RWPE2 (cell line): ENCODE measurements around the gene ZNF444.

Source experiments
- ATAC-seq: fragments of 200-7000 bp; cut with Tn5 transposase; 3 replicates; pipeline ENCODE4 v1.9.1; 2021; ENCODE audit warnings: low read depth
- DNase-seq: peaks from one replicate; pipeline ENCODE4 v3.0.0-alpha.2; 2020; ENCODE audit warnings: low spot score
- H3K27ac ChIP-seq: fragments of 450-650 bp; 2 replicates; pipeline ENCODE4 v1.5.1; 2017; ENCODE audit warnings: mild to moderate bottlenecking; ENCODE audit not compliant: poor library complexity, severe bottlenecking
- H3K27me3 ChIP-seq: fragments of 250-450 bp; sonication (Bioruptor Pico); 2 replicates; pipeline ENCODE4 v1.5.1; 2021; ENCODE audit warnings: mild to moderate bottlenecking, moderate library complexity; ENCODE audit not compliant: insufficient read depth, poor library complexity, severe bottlenecking
- H3K36me3 ChIP-seq: fragments of 250-450 bp; sonication (Bioruptor Pico); 2 replicates; pipeline ENCODE4 v1.5.1; 2020; ENCODE audit warnings: low read depth, mild to moderate bottlenecking, moderate library complexity
- H3K4me1 ChIP-seq: fragments of 250-450 bp; sonication (Bioruptor Pico); 2 replicates; pipeline ENCODE4 v1.5.1; 2021; ENCODE audit warnings: mild to moderate bottlenecking, moderate library complexity; ENCODE audit not compliant: insufficient read depth, poor library complexity, severe bottlenecking
- H3K4me3 ChIP-seq: fragments of 250-450 bp; sonication (Bioruptor Pico); 2 replicates; pipeline ENCODE4 v1.5.1; 2021; ENCODE audit warnings: mild to moderate bottlenecking, moderate library complexity; ENCODE audit not compliant: severe bottlenecking
- H3K9me3 ChIP-seq: fragments of 250-450 bp; sonication (Bioruptor Pico); 2 replicates; pipeline ENCODE4 v1.5.1; 2021; ENCODE audit warnings: mild to moderate bottlenecking, moderate library complexity; ENCODE audit not compliant: severe bottlenecking
- CTCF ChIP-seq: fragments of 450-650 bp; IDR thresholded peaks from one replicate; pipeline ENCODE4 v1.5.1; 2017; ENCODE audit warnings: mild to moderate bottlenecking, moderate library complexity; ENCODE audit not compliant: poor library complexity, severe bottlenecking

Gene ZNF444

DNA sequence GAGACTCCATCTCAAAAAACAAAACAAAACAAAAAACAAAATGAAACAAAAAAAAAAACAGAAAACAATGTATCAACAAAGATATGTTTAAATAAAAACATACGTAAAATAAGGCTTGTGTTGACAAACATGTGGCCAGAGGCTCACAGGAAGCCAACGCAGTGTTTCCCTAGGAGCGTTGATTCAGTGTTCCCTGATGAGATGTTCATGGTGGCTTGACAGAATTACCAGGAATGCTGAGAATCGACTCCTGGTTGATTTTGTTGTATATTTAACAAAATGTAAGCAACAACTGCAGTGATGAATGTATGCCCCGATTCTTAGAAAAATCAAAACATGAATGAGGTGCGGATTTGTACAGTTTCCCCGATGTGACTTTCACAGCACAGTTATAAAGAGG lies 11.1 kb upstream of the ZNF444 start:
- no peak for ATAC-seq
- no peak overlapping the region for H3K27ac ChIP-seq
- no peaks in the 10 kb centered on the region for H3K9me3 ChIP-seq
- no peaks in the 10 kb centered on the region for H3K27me3 ChIP-seq
- no peak overlapping the region for H3K4me3 ChIP-seq
- DNase-seq: no peak
- no peak for TF ChIP-seq CTCF
- H3K4me1 ChIP-seq: no peaks in the 10 kb centered on the region
- no peaks in the 10 kb centered on the region for H3K36me3 ChIP-seq

- Histone ChIP-seq H3K36me3 (no peaks in the 10 kb centered on the region), H3K4me1 (no peaks in the 10 kb centered on the region), H3K27ac (no peak overlapping the region), H3K27me3 (no peaks in the 10 kb centered on the region), H3K4me3 (no peak overlapping the region), H3K9me3 (no peaks in the 10 kb centered on the region)
- ATAC-seq (no peak), DNase-seq (no peak)
- TF ChIP-seq CTCF: no peak
Observed at GRCh38 chr19:56131651-56132050, 9.4 kb upstream of the ZNF444 start.

GRCh38 chr19:56132316-56132822 lies 8.7 kb upstream of the ZNF444 start:
- Histone ChIP-seq H3K36me3 (no peaks in the 10 kb centered on the region), H3K4me3 (no peak overlapping the region), H3K9me3 (no peaks in the 10 kb centered on the region), H3K27me3 (no peaks in the 10 kb centered on the region), H3K4me1 (no peaks in the 10 kb centered on the region), H3K27ac (no peak overlapping the region)
- no peak for ATAC-seq
- no peak for TF ChIP-seq CTCF
- DNase-seq: no peak

GRCh38 chr19:56133858-56134653 lies 7.0 kb upstream of the ZNF444 start:
- Histone ChIP-seq H3K27ac (no peak overlapping the region), H3K4me3 (no peak overlapping the region), H3K9me3 (no peaks in the 10 kb centered on the region), H3K27me3 (no peaks in the 10 kb centered on the region), H3K4me1 (no peaks in the 10 kb centered on the region), H3K36me3 (no peaks in the 10 kb centered on the region)
- DNase-seq (no peak), ATAC-seq (peak; percentile 46; the same call in 2 of the 3 replicates)
- no peak for TF ChIP-seq CTCF

GRCh38 chr19:56134654-56134921 lies 6.5 kb upstream of the ZNF444 start:
- no peaks in the 10 kb centered on the region for H3K9me3 ChIP-seq
- no peak for ATAC-seq
- no peaks in the 10 kb centered on the region for H3K27me3 ChIP-seq
- DNase-seq: no peak
- H3K4me1 ChIP-seq: no peaks in the 10 kb centered on the region
- H3K4me3 ChIP-seq: no peak overlapping the region
- no peak overlapping the region for H3K27ac ChIP-seq
- H3K36me3 ChIP-seq: no peaks in the 10 kb centered on the region
- no peak for TF ChIP-seq CTCF
